Lung microvascular endothelial cell (primary cell): ENCODE measurements around the gene RIMBP2. TPM values are rescaled to one million over a fixed set of nuclear protein-coding genes. Genes with fewer than 3 reads are reported as not detected.

ENCODE experiments used
- DNase-seq, 2 donors: peaks; one replicate each; pipeline versions ENCODE4 v3.0.0 to v3.0.0-alpha.2; 2010; ENCODE audit warnings: low read depth in 2 of 2
- total RNA-seq: library from RNA; depleted of rRNA; stranded (reverse); fragments of >200 nt; gene quantifications from 2 replicates; pipeline ENCODE4 v1.2.1, GENCODE V29; 2014

RIMBP2 gene
- total RNA-seq, 1 donor from 2014 or later: not detected

DNA sequence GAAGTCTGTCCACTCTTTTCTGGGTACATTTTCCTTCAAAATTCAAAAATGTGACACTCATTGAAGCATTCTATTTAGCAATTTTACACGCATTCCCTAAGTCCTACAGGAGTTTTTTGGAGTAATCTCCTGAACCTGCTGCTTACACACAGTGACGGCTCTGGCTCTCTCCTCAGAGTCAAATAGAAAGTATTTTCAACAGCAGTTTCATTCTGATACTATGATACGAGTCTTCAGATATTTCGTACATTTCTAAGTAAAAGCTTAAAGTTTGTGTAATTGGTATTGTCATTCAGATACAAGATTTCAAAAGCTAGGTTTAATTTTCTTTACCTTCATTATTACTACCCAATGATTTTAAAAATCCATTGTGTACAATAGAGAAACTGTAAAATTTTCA is 342.0 kb downstream of the RIMBP2 start:
- no peak for DNase-seq

DNA sequence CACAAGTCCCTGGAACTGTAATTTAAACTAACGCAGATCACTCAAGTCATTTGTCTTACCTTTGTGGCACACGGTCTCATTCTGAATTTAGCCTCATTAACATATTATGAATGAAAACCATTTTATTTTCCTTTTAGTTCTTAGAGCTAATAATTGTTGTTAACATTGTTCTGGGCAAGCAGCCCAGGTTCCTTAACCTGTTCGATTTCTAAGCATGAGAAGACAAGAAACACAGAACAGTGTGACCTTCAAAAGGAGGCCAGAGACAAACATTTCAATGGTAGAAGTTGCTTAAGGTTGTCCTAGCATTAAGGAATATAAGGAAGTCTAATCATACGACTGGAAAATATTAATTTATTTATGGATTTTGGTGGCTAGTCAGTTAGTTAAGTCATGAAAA is 343.2 kb downstream of the RIMBP2 start:
- DNase-seq: no peak

- no peak for DNase-seq
Observed at GRCh38 chr12:130371296-130371695, 344.8 kb downstream of the RIMBP2 start.

DNA sequence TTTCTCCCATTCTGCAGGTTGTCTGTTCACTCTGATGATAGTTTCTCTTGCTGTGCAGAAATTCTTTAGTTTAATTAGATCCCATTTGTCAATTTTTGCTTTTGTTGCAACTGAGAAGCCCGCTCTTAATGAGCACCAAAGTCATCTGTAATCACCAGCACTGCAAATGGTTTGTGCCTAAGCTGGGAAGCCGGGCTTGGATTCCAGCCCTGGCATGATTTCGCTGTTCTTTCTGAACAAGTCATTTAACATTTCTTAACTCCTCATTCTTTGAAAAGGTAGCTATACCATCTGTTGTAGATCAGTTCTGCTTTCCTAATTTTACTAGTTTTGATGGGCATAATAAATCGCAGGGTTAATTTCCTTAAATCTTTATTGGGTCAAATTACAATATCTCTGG is 346.3 kb downstream of the RIMBP2 start:
- DNase-seq: no peak

DNA sequence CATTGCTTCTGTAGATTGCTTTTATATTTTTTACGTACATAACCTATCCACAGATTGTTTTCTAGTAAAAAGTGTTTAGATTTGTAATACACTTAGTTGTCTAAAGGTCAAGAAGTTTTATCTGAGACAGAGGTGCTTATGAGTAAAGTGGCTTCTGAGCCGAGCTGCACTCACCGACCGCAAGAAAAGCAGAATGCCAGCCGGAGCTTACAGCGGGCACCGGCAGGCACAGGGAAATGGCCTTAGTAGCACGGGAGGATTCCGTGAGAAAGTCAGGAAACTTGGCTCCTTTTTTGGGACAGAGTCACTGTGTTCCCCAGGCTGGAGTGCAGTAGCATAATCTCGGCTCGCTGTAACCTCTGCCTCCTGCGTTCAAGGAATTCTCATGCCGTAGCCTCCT is 348.6 kb downstream of the RIMBP2 start:
- no peak for DNase-seq

GRCh38 chr12:130367003-130367402 is 349.1 kb downstream of the RIMBP2 start:
- no peak for DNase-seq

DNA sequence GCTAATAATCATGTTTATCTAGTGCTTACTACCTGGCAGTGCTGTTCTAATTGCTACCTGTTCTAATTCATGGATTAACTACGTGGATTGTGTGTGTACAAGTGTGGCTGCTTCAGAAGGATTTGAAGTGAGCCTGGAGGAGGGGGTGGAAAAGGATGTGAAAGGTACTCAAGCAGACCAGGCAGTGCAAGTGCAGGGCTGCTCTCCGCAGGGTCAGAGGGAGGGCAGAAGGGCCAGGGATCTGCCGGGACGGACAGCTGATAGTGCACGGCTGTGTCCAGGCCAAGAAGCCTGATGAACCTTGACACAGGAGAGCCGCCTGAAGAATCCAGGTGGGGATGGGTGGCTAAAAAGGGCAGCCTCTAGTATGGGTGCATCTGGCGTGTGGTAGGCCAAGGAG is 349.9 kb downstream of the RIMBP2 start:
- DNase-seq: no peak

DNA sequence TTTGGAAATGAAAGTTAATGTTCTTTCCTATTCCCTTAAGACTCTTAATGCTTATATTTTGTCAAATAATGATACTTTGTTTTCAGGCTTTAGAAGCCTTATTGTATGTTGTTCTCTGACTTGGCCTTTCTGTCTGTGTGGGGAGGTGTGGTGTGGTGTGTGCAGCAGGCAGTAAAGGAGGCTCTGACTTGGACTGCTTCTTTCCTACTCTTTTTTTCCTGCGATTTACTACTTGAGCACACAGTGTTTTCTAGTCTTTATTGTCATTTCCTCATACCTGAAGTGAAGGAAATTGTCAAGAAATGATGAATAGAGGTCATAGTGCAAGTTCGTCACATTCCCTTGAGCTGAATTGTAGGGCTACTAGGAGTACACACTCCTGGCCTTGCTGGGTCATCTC is 351.5 kb downstream of the RIMBP2 start:
- DNase-seq: no peak

DNA sequence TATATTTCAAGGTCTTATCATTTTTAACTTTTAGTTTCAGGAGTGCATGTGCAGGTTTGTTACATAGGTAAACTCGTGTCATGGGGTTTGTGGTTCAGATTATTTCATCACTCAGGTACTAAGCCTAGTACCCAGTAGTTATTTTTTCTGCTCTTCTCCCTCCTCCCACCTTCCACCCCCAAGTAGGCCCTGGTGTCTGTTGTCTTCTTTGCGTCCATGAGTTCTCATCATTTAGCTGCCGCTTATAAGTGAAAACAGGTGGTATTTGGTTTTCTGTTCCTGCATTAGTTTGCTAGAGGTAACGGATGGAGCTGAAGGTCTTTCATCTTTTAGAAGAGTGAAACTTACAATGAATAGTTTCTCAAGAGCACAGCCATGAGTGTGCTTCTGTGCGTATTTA is 354.0 kb downstream of the RIMBP2 start:
- no peak for DNase-seq

- DNase-seq: no peak
Observed at GRCh38 chr12:130357729-130358330, 358.3 kb downstream of the RIMBP2 start.

- no peak for DNase-seq
Observed at GRCh38 chr12:130357241-130357640, 358.9 kb downstream of the RIMBP2 start.

DNA sequence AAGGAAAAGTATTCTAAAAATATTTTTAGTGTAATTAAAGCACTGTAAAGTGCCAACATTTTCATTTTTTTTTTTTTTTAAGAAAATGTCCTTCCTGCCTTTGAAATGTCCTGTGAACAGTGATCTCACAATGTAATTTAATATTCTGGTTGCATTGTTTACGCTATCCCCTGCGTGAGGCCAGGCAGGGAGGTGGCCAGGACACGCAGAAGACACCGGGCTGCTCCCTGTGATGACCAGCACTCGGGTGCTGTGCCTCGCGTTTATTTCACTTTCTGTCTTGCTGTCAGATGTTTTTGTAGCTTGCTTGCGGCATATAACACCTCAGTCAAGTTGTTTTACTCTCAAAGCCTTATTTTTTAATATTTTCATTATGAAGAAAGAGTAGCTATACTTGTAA is 359.9 kb downstream of the RIMBP2 start:
- DNase-seq: no peak

GRCh38 chr12:130354407-130354806 is 361.7 kb downstream of the RIMBP2 start:
- no peak for DNase-seq

- no peak for DNase-seq
Observed at GRCh38 chr12:130353081-130353480, 363.0 kb downstream of the RIMBP2 start.

GRCh38 chr12:130351326-130351725 is 364.8 kb downstream of the RIMBP2 start:
- no peak for DNase-seq

- no peak for DNase-seq
Observed at GRCh38 chr12:130350715-130351114, 365.4 kb downstream of the RIMBP2 start.

- DNase-seq: no peak
Observed at GRCh38 chr12:130347588-130347987, 368.5 kb downstream of the RIMBP2 start.

Other genes with a start within 250 kb of the RIMBP2 start
- gene STX2, start 123.0 kb upstream of the RIMBP2 start, total RNA-seq: 16.8 and 23.8 TPM in 2 replicates
- gene RAN, start 155.8 kb upstream of the RIMBP2 start, total RNA-seq: 296 and 515 TPM in 2 replicates
- gene ADGRD1, start 237.6 kb upstream of the RIMBP2 start, total RNA-seq: 0.20 and 0.22 TPM in 2 replicates